ENCODE measurements around the gene PDLIM3.

Gene PDLIM3, protein sequence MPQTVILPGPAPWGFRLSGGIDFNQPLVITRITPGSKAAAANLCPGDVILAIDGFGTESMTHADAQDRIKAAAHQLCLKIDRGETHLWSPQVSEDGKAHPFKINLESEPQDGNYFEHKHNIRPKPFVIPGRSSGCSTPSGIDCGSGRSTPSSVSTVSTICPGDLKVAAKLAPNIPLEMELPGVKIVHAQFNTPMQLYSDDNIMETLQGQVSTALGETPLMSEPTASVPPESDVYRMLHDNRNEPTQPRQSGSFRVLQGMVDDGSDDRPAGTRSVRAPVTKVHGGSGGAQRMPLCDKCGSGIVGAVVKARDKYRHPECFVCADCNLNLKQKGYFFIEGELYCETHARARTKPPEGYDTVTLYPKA

DNA sequence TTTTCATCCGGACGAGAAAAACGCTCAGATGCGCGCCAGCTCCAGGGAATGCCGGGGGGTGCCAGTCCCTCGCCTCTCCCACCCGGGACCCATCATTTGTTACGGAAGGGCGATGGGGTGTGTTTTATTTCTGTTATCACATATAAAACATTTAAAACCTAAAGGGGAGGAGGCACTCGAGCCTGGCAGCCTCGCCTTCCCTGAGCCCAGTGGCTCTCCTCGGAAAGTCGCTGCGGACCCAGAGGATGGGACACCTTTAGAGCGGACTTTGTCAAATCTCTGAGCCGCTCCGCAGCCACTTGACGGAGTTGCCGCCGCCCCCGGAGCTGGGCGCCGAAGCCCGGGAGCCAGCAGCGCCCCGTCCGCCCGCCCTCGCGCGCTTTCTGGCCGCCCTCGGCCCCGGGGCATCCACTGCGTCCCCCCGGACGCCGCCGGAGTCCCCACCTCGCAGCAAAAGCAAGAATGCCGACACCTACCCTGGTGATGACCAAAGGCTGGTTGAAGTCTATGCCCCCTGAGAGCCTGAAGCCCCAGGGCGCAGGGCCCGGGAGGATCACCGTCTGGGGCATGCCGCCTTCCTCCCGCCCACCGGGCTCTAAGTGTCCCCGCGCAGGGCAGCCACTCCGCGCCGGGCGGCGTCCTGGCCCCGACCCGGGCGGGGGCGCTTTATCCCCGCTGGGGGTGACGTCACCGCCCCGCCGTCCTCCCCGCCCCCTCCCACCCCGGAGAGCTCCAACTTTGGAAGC lies at the start of gene PDLIM3:
TSS of gene PDLIM3 (minus strand) at position 642 of the 746 bp plus-strand sequence. CDS start at position 569, 73 bp downstream.
- no peak within 1 kb of the TSS for H3K27ac ChIP-seq
- no peak within 1 kb of the TSS for H3K4me3 ChIP-seq (ENCODE audit: low read depth in 1 of 2, low read length in 1 of 2)
- TF ChIP-seq, protein P1, sequence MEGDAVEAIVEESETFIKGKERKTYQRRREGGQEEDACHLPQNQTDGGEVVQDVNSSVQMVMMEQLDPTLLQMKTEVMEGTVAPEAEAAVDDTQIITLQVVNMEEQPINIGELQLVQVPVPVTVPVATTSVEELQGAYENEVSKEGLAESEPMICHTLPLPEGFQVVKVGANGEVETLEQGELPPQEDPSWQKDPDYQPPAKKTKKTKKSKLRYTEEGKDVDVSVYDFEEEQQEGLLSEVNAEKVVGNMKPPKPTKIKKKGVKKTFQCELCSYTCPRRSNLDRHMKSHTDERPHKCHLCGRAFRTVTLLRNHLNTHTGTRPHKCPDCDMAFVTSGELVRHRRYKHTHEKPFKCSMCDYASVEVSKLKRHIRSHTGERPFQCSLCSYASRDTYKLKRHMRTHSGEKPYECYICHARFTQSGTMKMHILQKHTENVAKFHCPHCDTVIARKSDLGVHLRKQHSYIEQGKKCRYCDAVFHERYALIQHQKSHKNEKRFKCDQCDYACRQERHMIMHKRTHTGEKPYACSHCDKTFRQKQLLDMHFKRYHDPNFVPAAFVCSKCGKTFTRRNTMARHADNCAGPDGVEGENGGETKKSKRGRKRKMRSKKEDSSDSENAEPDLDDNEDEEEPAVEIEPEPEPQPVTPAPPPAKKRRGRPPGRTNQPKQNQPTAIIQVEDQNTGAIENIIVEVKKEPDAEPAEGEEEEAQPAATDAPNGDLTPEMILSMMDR (IDR thresholded peaks at IDR 0.05), result no peak
- no peaks in the 10 kb centered on the region for H3K9me3 ChIP-seq
- no peaks in the 10 kb centered on the region for H3K36me3 ChIP-seq
- H3K4me1 ChIP-seq (ENCODE audit: control insufficient read depth in 1 of 2, insufficient read depth in 1 of 2, low read depth in 1 of 2, low read length in 1 of 2), result no peaks in the 10 kb centered on the region
- H3K27me3 ChIP-seq, result peaks cover 100% of the 10 kb centered on the region

DNA sequence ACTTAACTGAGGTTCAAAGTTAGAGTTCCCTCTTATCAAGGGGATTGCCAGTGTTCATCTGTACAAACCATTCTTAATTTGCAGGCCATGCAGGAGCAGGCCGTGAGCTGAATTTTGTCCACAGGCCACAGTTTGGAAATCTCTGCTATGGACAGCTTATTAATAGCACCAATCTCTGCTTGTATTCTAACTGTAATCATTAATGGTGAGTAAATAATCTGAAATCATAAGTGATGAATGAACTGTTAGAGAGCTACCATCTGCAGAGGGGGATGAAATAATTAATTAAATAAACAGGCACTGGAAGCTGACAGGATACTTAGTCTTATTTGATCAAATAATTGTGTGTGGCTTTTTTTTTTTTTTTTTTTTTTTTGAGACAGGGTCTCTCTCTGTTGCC lies 48.5 kb upstream of the PDLIM3 start:
- Histone ChIP-seq H3K27ac (no peak overlapping the region), H3K4me1 (ENCODE audit: control insufficient read depth in 1 of 2, insufficient read depth in 1 of 2, low read depth in 1 of 2, low read length in 1 of 2) (no peaks in the 10 kb centered on the region), H3K27me3 (peaks cover 49% of the 10 kb centered on the region), H3K4me3 (ENCODE audit: low read depth in 1 of 2, low read length in 1 of 2) (no peak overlapping the region), H3K9me3 (no peaks in the 10 kb centered on the region), H3K36me3 (no peaks in the 10 kb centered on the region)
- TF ChIP-seq, protein P1 (IDR thresholded peaks at IDR 0.05), result no peak

DNA sequence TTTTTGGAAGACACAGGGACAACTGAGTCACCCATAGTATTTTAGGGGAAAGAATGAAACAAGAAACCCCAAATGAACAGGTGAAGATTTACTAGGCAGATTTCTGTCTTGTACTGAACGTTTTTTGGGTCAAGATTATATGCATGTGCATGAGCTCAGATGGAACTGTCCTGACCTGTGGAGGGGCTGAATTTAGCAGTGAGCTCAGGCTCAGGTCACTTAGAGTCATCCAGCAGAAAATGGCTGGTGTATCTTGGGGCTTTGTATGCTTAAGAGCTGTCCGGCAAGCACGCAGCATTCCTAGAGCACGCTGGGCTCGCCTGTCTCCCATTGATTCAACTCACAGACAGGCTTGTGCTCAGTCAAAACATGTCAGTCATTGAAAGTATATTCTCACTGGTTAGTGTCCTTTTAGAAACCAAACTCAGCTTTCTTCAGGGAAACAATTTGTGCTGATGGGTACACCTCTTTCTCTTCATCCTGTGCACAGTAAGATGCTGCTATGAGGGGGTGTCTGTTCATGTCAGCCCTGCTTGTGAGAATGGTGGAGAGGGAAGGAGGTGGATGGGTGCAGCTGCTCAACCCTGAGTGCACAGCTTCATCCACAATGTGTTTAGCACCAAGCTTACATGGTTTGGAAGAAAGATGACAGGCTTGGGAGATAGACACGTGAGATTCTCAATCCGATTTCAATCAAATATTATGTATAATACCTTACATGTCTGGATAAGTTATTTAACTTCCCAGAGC lies 47.5 kb upstream of the PDLIM3 start:
- Histone ChIP-seq H3K9me3 (no peaks in the 10 kb centered on the region), H3K36me3 (no peaks in the 10 kb centered on the region), H3K4me3 (ENCODE audit: low read depth in 1 of 2, low read length in 1 of 2) (no peak overlapping the region), H3K4me1 (ENCODE audit: control insufficient read depth in 1 of 2, insufficient read depth in 1 of 2, low read depth in 1 of 2, low read length in 1 of 2) (no peaks in the 10 kb centered on the region), H3K27ac (no peak overlapping the region), H3K27me3 (peaks cover 46% of the 10 kb centered on the region)
- TF ChIP-seq, protein P1 (IDR thresholded peaks at IDR 0.05), result no peak

DNA sequence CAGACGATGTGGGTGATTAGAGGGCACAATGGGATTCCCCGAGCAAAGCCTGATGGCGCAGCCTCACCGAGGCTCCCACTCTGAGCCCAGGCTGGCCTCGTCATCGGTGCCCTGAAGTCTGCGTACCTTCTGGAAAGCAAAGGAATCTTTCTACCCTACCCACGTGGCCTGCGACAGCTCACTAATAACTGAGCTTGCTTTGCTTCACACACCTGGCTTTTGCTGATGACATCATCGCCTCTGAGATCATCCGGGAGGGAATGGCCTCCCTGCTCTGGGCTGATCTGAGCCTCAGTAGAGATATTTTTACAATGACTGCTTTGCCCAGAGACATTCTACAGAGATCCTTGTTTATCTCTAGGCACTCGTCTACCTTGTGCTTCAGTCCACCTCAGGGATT lies 45.4 kb upstream of the PDLIM3 start:
- TF ChIP-seq, protein P1 (IDR thresholded peaks at IDR 0.05), result no peak
- H3K27ac ChIP-seq, result no peak overlapping the region
- H3K4me1 ChIP-seq (ENCODE audit: control insufficient read depth in 1 of 2, insufficient read depth in 1 of 2, low read depth in 1 of 2, low read length in 1 of 2), result no peaks in the 10 kb centered on the region
- H3K4me3 ChIP-seq (ENCODE audit: low read depth in 1 of 2, low read length in 1 of 2), result no peak overlapping the region
- H3K27me3 ChIP-seq, result peaks cover 37% of the 10 kb centered on the region
- no peaks in the 10 kb centered on the region for H3K9me3 ChIP-seq
- H3K36me3 ChIP-seq, result no peaks in the 10 kb centered on the region

DNA sequence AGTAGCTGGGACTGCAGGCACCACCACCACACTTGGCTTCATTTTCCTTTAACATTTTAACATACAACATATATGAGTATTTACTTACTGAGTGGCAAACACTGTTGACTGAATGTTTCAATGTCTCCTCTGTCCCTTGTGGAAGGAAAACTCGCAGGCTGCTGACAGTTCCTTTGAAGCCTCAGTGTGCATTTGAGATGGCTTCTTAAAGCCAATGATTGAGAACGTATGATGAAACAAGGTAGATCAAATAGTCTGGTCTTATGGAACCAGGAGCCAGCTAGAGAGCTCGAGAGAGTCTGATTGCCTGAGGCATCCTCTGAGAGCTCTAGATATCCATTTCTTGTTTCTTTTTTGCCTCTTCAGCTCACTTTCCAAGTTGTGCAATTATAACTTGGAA lies 43.0 kb upstream of the PDLIM3 start:
- Histone ChIP-seq H3K9me3 (no peaks in the 10 kb centered on the region), H3K36me3 (no peaks in the 10 kb centered on the region), H3K4me1 (ENCODE audit: control insufficient read depth in 1 of 2, insufficient read depth in 1 of 2, low read depth in 1 of 2, low read length in 1 of 2) (no peaks in the 10 kb centered on the region), H3K4me3 (ENCODE audit: low read depth in 1 of 2, low read length in 1 of 2) (no peak overlapping the region), H3K27me3 (peaks cover 22% of the 10 kb centered on the region), H3K27ac (no peak overlapping the region)
- TF ChIP-seq, protein P1 (IDR thresholded peaks at IDR 0.05), result no peak
